MM.1S (cell line): ENCODE results near the gene KLRF2.
"Not testable (repeated sequence)": the region's sequence is repeated elsewhere in the genome, so short reads cannot be mapped to it uniquely, and the experiment has no call there.

Experiments
- DNase-seq: peaks from one replicate; pipeline ENCODE4 v3.0.0-alpha.2; 2015
- H2AFZ ChIP-seq: fragments of 300-600 bp; sonication (generic); 2 replicates; pipeline ENCODE4 v1.6.0; 2016; ENCODE audit warnings: antibody characterized with exemption, low read length
- H3F3A ChIP-seq: fragments of 300-600 bp; sonication (generic); 2 replicates; pipeline ENCODE4 v1.6.1; 2016; ENCODE audit warnings: mild to moderate bottlenecking, antibody characterized with exemption, low read length, moderate library complexity, mixed read lengths; ENCODE audit not compliant: insufficient read depth
- H3K27ac ChIP-seq: fragments of 300-600 bp; sonication (generic); 2 replicates; pipeline ENCODE4 v1.5.1; 2016; ENCODE audit warnings: mild to moderate bottlenecking, low read length
- H3K27me3 ChIP-seq: fragments of 300-600 bp; sonication (generic); replicated peaks from 2 replicates; pipeline ENCODE4 v1.6.0; 2016; ENCODE audit warnings: low read length; ENCODE audit not compliant: insufficient read depth
- H3K36me3 ChIP-seq: fragments of 300-600 bp; sonication (generic); replicated peaks from 2 replicates; pipeline ENCODE4 v1.6.1; 2016; ENCODE audit warnings: mild to moderate bottlenecking, low read length, mixed read lengths; ENCODE audit not compliant: insufficient read depth
- H3K4me1 ChIP-seq: fragments of 300-600 bp; sonication (generic); 2 replicates; pipeline ENCODE4 v1.6.1; 2016; ENCODE audit warnings: low read length, mixed read lengths
- H3K4me2 ChIP-seq: fragments of 300-600 bp; sonication (generic); 2 replicates; pipeline ENCODE4 v1.6.0; 2016; ENCODE audit warnings: low read depth, low read length
- H3K4me3 ChIP-seq: fragments of 300-600 bp; sonication (generic); 2 replicates; pipeline ENCODE4 v1.5.1; 2016; ENCODE audit warnings: low read length, mixed read lengths
- H3K79me2 ChIP-seq: fragments of 300-600 bp; sonication (generic); 2 replicates; pipeline ENCODE4 v1.6.1; 2016; ENCODE audit warnings: mixed run types, low read length, mixed read lengths
- H3K9ac ChIP-seq: fragments of 300-600 bp; sonication (generic); 2 replicates; pipeline ENCODE4 v1.6.1; 2016; ENCODE audit warnings: low read length, mixed read lengths
- H3K9me2 ChIP-seq: fragments of 300-600 bp; sonication (generic); replicated peaks from 2 replicates; pipeline ENCODE4 v1.6.1; 2016; ENCODE audit warnings: mild to moderate bottlenecking, low read length, mixed read lengths; ENCODE audit not compliant: insufficient read depth
- H3K9me3 ChIP-seq: fragments of 300-600 bp; sonication (generic); replicated peaks from 2 replicates; pipeline ENCODE4 v1.6.1; 2016; ENCODE audit warnings: mild to moderate bottlenecking, low read length, mixed read lengths; ENCODE audit not compliant: insufficient read depth
- H4K20me1 ChIP-seq: fragments of 300-600 bp; sonication (generic); 2 replicates; pipeline ENCODE4 v1.6.1; 2016; ENCODE audit warnings: mild to moderate bottlenecking, low read length, moderate library complexity, mixed read lengths; ENCODE audit not compliant: insufficient read depth
- CTCF ChIP-seq: fragments of 300-600 bp; sonication (generic); IDR thresholded peaks from 2 replicates; pipeline ENCODE4 v1.5.1; 2016; ENCODE audit warnings: antibody characterized with exemption, low read length, mixed read lengths
- EZH2 ChIP-seq: fragments of 300-600 bp; sonication (generic); optimal IDR thresholded peaks from 2 replicates; pipeline ENCODE3; 2017; ENCODE audit warnings: low read depth, mild to moderate bottlenecking, antibody characterized with exemption, low read length, mixed read lengths
- EZH2phosphoT487 ChIP-seq: fragments of 300-600 bp; sonication (generic); IDR thresholded peaks from 2 replicates; pipeline ENCODE4 v1.6.1; 2018; ENCODE audit warnings: antibody characterized with exemption, low read length

KLRF2 gene

GRCh38 chr12:9870286-9870866 lies 10.9 kb upstream of the KLRF2 start:
- peak overlapping the region; percentile 76 for H3K4me2 ChIP-seq
- TF ChIP-seq CTCF (no peak), EZH2 (no peak), EZH2phosphoT487 (no peak)
- H3K9me3 ChIP-seq, result no peaks in the 10 kb centered on the region
- H3K4me1 ChIP-seq, result peaks cover 7% of the 10 kb centered on the region; the same call in 1 of the 2 replicates
- no peaks in the 10 kb centered on the region for H3K27me3 ChIP-seq
- H3K27ac ChIP-seq, result no peak overlapping the region
- no peaks in the 10 kb centered on the region for H3K36me3 ChIP-seq
- peak overlapping the region; percentile 70 for H3K4me3 ChIP-seq
- H3F3A ChIP-seq, result peaks cover 10% of the 10 kb centered on the region; the same call in 1 of the 2 replicates
- H3K79me2 ChIP-seq, result no peaks in the 10 kb centered on the region
- H2AFZ ChIP-seq, result peak overlapping the region; percentile 96
- H3K9me2 ChIP-seq, result no peaks in the 10 kb centered on the region
- H4K20me1 ChIP-seq, result no peaks in the 10 kb centered on the region
- DNase-seq, result no peak
- H3K9ac ChIP-seq, result peak overlapping the region; percentile 52; the same call in 1 of the 2 replicates

GRCh38 chr12:9872162-9872561 lies 9.1 kb upstream of the KLRF2 start:
- Histone ChIP-seq H3K27ac (no peak overlapping the region), H3K4me3 (no peak overlapping the region), H3K9me3 (no peaks in the 10 kb centered on the region), H3K9ac (no peak overlapping the region), H3K9me2 (no peaks in the 10 kb centered on the region), H3K79me2 (no peaks in the 10 kb centered on the region), H3F3A (peaks cover 10% of the 10 kb centered on the region; the same call in 1 of the 2 replicates), H3K4me1 (0 out of 2 replicates have a peak, but pooled peaks cover 4% of the 10 kb centered on the region), H2AFZ (no peak overlapping the region), H4K20me1 (no peaks in the 10 kb centered on the region), H3K27me3 (no peaks in the 10 kb centered on the region), H3K4me2 (no peak overlapping the region), H3K36me3 (no peaks in the 10 kb centered on the region)
- no peak for DNase-seq
- TF ChIP-seq EZH2 (no peak), CTCF (no peak), EZH2phosphoT487 (no peak)

- Histone ChIP-seq H3K4me2 (no peak overlapping the region), H4K20me1 (no peaks in the 10 kb centered on the region), H3K9ac (no peak overlapping the region), H3K79me2 (no peaks in the 10 kb centered on the region), H3K27ac (no peak overlapping the region), H3K27me3 (no peaks in the 10 kb centered on the region), H3K4me1 (0 out of 2 replicates have a peak, but pooled peaks cover 4% of the 10 kb centered on the region), H3K36me3 (no peaks in the 10 kb centered on the region), H3K9me2 (no peaks in the 10 kb centered on the region), H2AFZ (no peak overlapping the region), H3F3A (peaks cover 10% of the 10 kb centered on the region; the same call in 1 of the 2 replicates), H3K4me3 (no peak overlapping the region), H3K9me3 (no peaks in the 10 kb centered on the region)
- no peak for DNase-seq
- TF ChIP-seq CTCF, result no peak
- no peak for TF ChIP-seq EZH2phosphoT487
- TF ChIP-seq EZH2, result no peak
Observed at GRCh38 chr12:9872742-9873141, 8.5 kb upstream of the KLRF2 start.

- not testable (repeated sequence) for H3K4me2 ChIP-seq, H3K36me3 ChIP-seq, H4K20me1 ChIP-seq, H3K79me2 ChIP-seq, H3K9me3 ChIP-seq, H2AFZ ChIP-seq, H3K9me2 ChIP-seq, H3K4me1 ChIP-seq, H3K27ac ChIP-seq, H3K4me3 ChIP-seq, H3K27me3 ChIP-seq, DNase-seq, H3F3A ChIP-seq, H3K9ac ChIP-seq
Observed at GRCh38 chr12:9876120-9876519, 5.2 kb upstream of the KLRF2 start.
